NCI-H2196 treated with DMSO at 0.1 percent for 48 hours (cell line): ENCODE measurements around the gene ARL4C.
"Not testable (repeated sequence)": the region's sequence is repeated elsewhere in the genome, so short reads cannot be mapped to it uniquely, and the experiment has no call there.

Experiments used
- DNase-seq: peaks from one replicate; lab custom pipeline; 2025; ENCODE audit not compliant: unreplicated experiment; lab: John Stamatoyannopoulos, UW

Gene ARL4C

GRCh38 chr2:234478121-234478858 lies 18.6 kb downstream of the ARL4C start:
- no peak for DNase-seq

- DNase-seq: no peak
These were observed 20.1 kb downstream of the ARL4C start for GRCh38 chr2:234476766-234477165.

GRCh38 chr2:234474654-234475053 lies 22.2 kb downstream of the ARL4C start:
- DNase-seq: no peak

- no peak for DNase-seq
These were observed 24.7 kb downstream of the ARL4C start for GRCh38 chr2:234472155-234472554.

- DNase-seq: no peak
These were observed 26.9 kb downstream of the ARL4C start for GRCh38 chr2:234469972-234470371.

- no peak for DNase-seq
These were observed 27.5 kb downstream of the ARL4C start for GRCh38 chr2:234469251-234469845.

GRCh38 chr2:234468503-234468902 lies 28.4 kb downstream of the ARL4C start:
- DNase-seq: no peak

GRCh38 chr2:234467289-234467688 lies 29.6 kb downstream of the ARL4C start:
- no peak for DNase-seq

GRCh38 chr2:234464291-234464645 lies 32.6 kb downstream of the ARL4C start:
- no peak for DNase-seq

GRCh38 chr2:234463626-234464290 lies 33.1 kb downstream of the ARL4C start:
- DNase-seq: peak; percentile 93

- no peak for DNase-seq
These were observed 34.5 kb downstream of the ARL4C start for GRCh38 chr2:234462218-234462992.

- DNase-seq: no peak
These were observed 37.4 kb downstream of the ARL4C start for GRCh38 chr2:234459401-234460009.

- DNase-seq: no peak
These were observed 38.4 kb downstream of the ARL4C start for GRCh38 chr2:234458466-234458865.

GRCh38 chr2:234457421-234457820 lies 39.5 kb downstream of the ARL4C start:
- DNase-seq: no peak

GRCh38 chr2:234455246-234455645 lies 41.6 kb downstream of the ARL4C start:
- not testable (repeated sequence) for DNase-seq

- no peak for DNase-seq
These were observed 42.4 kb downstream of the ARL4C start for GRCh38 chr2:234454433-234454832.

- DNase-seq: no peak
These were observed 43.7 kb downstream of the ARL4C start for GRCh38 chr2:234453216-234453615.

- no peak for DNase-seq
These were observed 44.8 kb downstream of the ARL4C start for GRCh38 chr2:234451852-234452625.

GRCh38 chr2:234451242-234451641 lies 45.6 kb downstream of the ARL4C start:
- DNase-seq: no peak

GRCh38 chr2:234450431-234451124 lies 46.3 kb downstream of the ARL4C start:
- no peak for DNase-seq
